Measurements from ENCODE around the gene CDKAL1.
"Not testable (repeated sequence)": the region's sequence is repeated elsewhere in the genome, so short reads cannot be mapped to it uniquely, and the experiment has no call there.

Gene CDKAL1

GRCh38 chr6:20715135-20715806 lies 181.0 kb downstream of the CDKAL1 start:
- no peak for DNase-seq

- DNase-seq: no peak
Measured at GRCh38 chr6:20716865-20717264, 182.6 kb downstream of the CDKAL1 start.

GRCh38 chr6:20717743-20718142 lies 183.5 kb downstream of the CDKAL1 start:
- no peak for DNase-seq

GRCh38 chr6:20718705-20719653 lies 184.7 kb downstream of the CDKAL1 start:
- no peak for DNase-seq

- no peak for DNase-seq
Measured at GRCh38 chr6:20719980-20720379, 185.7 kb downstream of the CDKAL1 start.

GRCh38 chr6:20721121-20721520 lies 186.9 kb downstream of the CDKAL1 start:
- not testable (repeated sequence) for DNase-seq

GRCh38 chr6:20722455-20722854 lies 188.2 kb downstream of the CDKAL1 start:
- DNase-seq: no peak

- DNase-seq: no peak
Measured at GRCh38 chr6:20723236-20723635, 189.0 kb downstream of the CDKAL1 start.

- no peak for DNase-seq
Measured at GRCh38 chr6:20724443-20725190, 190.4 kb downstream of the CDKAL1 start.

- DNase-seq: not testable (repeated sequence)
Measured at GRCh38 chr6:20725235-20725634, 191.0 kb downstream of the CDKAL1 start.

GRCh38 chr6:20729086-20729485 lies 194.8 kb downstream of the CDKAL1 start:
- no peak for DNase-seq

GRCh38 chr6:20732362-20732761 lies 198.1 kb downstream of the CDKAL1 start:
- not testable (repeated sequence) for DNase-seq

GRCh38 chr6:20732896-20733295 lies 198.6 kb downstream of the CDKAL1 start:
- no peak for DNase-seq

- no peak for DNase-seq
Measured at GRCh38 chr6:20737912-20738311, 203.7 kb downstream of the CDKAL1 start.

GRCh38 chr6:20740088-20740487 lies 205.8 kb downstream of the CDKAL1 start:
- no peak for DNase-seq

- DNase-seq: no peak
Measured at GRCh38 chr6:20740727-20741126, 206.5 kb downstream of the CDKAL1 start.

GRCh38 chr6:20741490-20741889 lies 207.2 kb downstream of the CDKAL1 start:
- DNase-seq: no peak

- no peak for DNase-seq
Measured at GRCh38 chr6:20744911-20745557, 210.8 kb downstream of the CDKAL1 start.

- DNase-seq: no peak
Measured at GRCh38 chr6:20746024-20746423, 211.8 kb downstream of the CDKAL1 start.

GRCh38 chr6:20746805-20747558 lies 212.7 kb downstream of the CDKAL1 start:
- no peak for DNase-seq

- DNase-seq: no peak
Measured at GRCh38 chr6:20747991-20748390, 213.7 kb downstream of the CDKAL1 start.
